Anterior cingulate cortex (tissue), 58 donors: ENCODE results near the gene ZNF644.

Experiments
- DNase-seq, 58 donors: peaks; one replicate each; lab custom pipeline; 2025; lab: John Stamatoyannopoulos, UW

The ZNF644 gene

GRCh38 chr1:90990779-90991178 is 31.1 kb downstream of the ZNF644 start:
- no peak for DNase-seq

- DNase-seq: no peak
Measured at GRCh38 chr1:90989990-90990389, 31.8 kb downstream of the ZNF644 start.

- DNase-seq: no peak
Measured at GRCh38 chr1:90989302-90989701, 32.5 kb downstream of the ZNF644 start.

- no peak for DNase-seq
Measured at GRCh38 chr1:90987841-90988240, 34.0 kb downstream of the ZNF644 start.

GRCh38 chr1:90986953-90987352 is 34.9 kb downstream of the ZNF644 start:
- no peak for DNase-seq

- no peak for DNase-seq
Measured at GRCh38 chr1:90977522-90977921, 44.3 kb downstream of the ZNF644 start.

GRCh38 chr1:90973897-90974798 is 47.7 kb downstream of the ZNF644 start:
- peak in 1 of 58 donors; percentile 2 for DNase-seq

- DNase-seq: no peak
Measured at GRCh38 chr1:90970208-90970607, 51.6 kb downstream of the ZNF644 start.

GRCh38 chr1:90969241-90969640 is 52.6 kb downstream of the ZNF644 start:
- DNase-seq: no peak

- DNase-seq: no peak
Measured at GRCh38 chr1:90964444-90965035, 57.3 kb downstream of the ZNF644 start.

GRCh38 chr1:90963651-90964050 is 58.2 kb downstream of the ZNF644 start:
- DNase-seq: no peak

- no peak for DNase-seq
Measured at GRCh38 chr1:90963236-90963635, 58.6 kb downstream of the ZNF644 start.

- no peak for DNase-seq
Measured at GRCh38 chr1:90959352-90960206, 62.3 kb downstream of the ZNF644 start.

GRCh38 chr1:90957497-90957896 is 64.3 kb downstream of the ZNF644 start:
- DNase-seq: no peak

GRCh38 chr1:90955769-90956168 is 66.1 kb downstream of the ZNF644 start:
- DNase-seq: no peak

GRCh38 chr1:90952906-90953305 is 68.9 kb downstream of the ZNF644 start:
- no peak for DNase-seq

GRCh38 chr1:90951009-90951408 is 70.8 kb downstream of the ZNF644 start:
- DNase-seq: no peak

GRCh38 chr1:90948301-90948700 is 73.5 kb downstream of the ZNF644 start:
- no peak for DNase-seq

- no peak for DNase-seq
Measured at GRCh38 chr1:90946630-90947029, 75.2 kb downstream of the ZNF644 start.

GRCh38 chr1:90945287-90945686 is 76.5 kb downstream of the ZNF644 start:
- DNase-seq: no peak

GRCh38 chr1:90943966-90944365 is 77.9 kb downstream of the ZNF644 start:
- DNase-seq: no peak
